Trophoblast cell (in vitro differentiated cells and primary cell): ENCODE measurements around the gene CXCR4.

Experiments
- DNase-seq, 2 donors: peaks; one replicate each; pipeline ENCODE4 v3.0.0-alpha.2; 2016
- H2AFZ ChIP-seq: 2 replicates; pipeline ENCODE4 v1.6.1; 2013; ENCODE audit warnings: low read length, moderate library complexity, mild to moderate bottlenecking; ENCODE audit not compliant: insufficient read depth, poor library complexity
- H2AK5ac ChIP-seq: 2 replicates; pipeline ENCODE4 v1.6.1; 2013; ENCODE audit warnings: mild to moderate bottlenecking, low read length
- H2BK120ac ChIP-seq: 2 replicates; pipeline ENCODE4 v1.6.1; 2013; ENCODE audit warnings: low read length, mild to moderate bottlenecking, moderate library complexity; ENCODE audit not compliant: insufficient read depth, poor library complexity
- H2BK12ac ChIP-seq: 2 replicates; pipeline ENCODE4 v1.6.1; 2013; ENCODE audit warnings: mild to moderate bottlenecking, low read length, moderate library complexity
- H2BK5ac ChIP-seq: 2 replicates; pipeline ENCODE4 v1.6.1; 2013; ENCODE audit warnings: low read length, low read depth, moderate library complexity, mild to moderate bottlenecking; ENCODE audit not compliant: poor library complexity
- H3K14ac ChIP-seq: 2 replicates; pipeline ENCODE4 v1.6.1; 2013; ENCODE audit warnings: mild to moderate bottlenecking, low read length
- H3K18ac ChIP-seq: 2 replicates; pipeline ENCODE4 v1.6.1; 2013; ENCODE audit warnings: mild to moderate bottlenecking, low read length
- H3K23ac ChIP-seq: 2 replicates; pipeline ENCODE4 v1.6.1; 2013; ENCODE audit warnings: low read length
- H3K27ac ChIP-seq: 2 replicates; pipeline ENCODE4 v1.5.1; 2013; ENCODE audit warnings: low read depth, mild to moderate bottlenecking, inconsistent platforms, low read length, moderate library complexity
- H3K27me3 ChIP-seq: 2 replicates; pipeline ENCODE4 v1.6.1; 2013; ENCODE audit warnings: inconsistent platforms, mild to moderate bottlenecking, low read length, moderate library complexity; ENCODE audit not compliant: insufficient read depth
- H3K36me3 ChIP-seq, 2 experiments: 1 replicate in 1 of 2; 2 replicates in 1 of 2; pipeline ENCODE4 v1.6.1; 2013; ENCODE audit warnings: low read length in 2 of 2, mild to moderate bottlenecking in 2 of 2, moderate library complexity in 1 of 2; ENCODE audit not compliant: insufficient read depth in 2 of 2, control insufficient read depth in 1 of 2
- H3K4ac ChIP-seq: 2 replicates; pipeline ENCODE4 v1.6.1; 2013; ENCODE audit warnings: low read depth, mild to moderate bottlenecking, low read length, moderate library complexity
- H3K4me1 ChIP-seq, 2 experiments: 1 replicate in 1 of 2; 2 replicates in 1 of 2; pipeline ENCODE4 v1.6.1; 2013; ENCODE audit warnings: low read length in 2 of 2, mild to moderate bottlenecking in 2 of 2, moderate library complexity in 1 of 2; ENCODE audit not compliant: insufficient read depth in 2 of 2, control insufficient read depth in 1 of 2
- H3K4me2 ChIP-seq: 2 replicates; pipeline ENCODE4 v1.6.1; 2013; ENCODE audit warnings: inconsistent platforms, mild to moderate bottlenecking, low read length, moderate library complexity
- H3K4me3 ChIP-seq: 2 replicates; pipeline ENCODE4 v1.5.1; 2013; ENCODE audit warnings: mild to moderate bottlenecking, low read depth, low read length, inconsistent platforms
- H3K79me1 ChIP-seq: one replicate; pipeline ENCODE4 v1.6.1; 2013; ENCODE audit warnings: low read length
- H3K79me2 ChIP-seq: 2 replicates; pipeline ENCODE4 v1.6.1; 2013; ENCODE audit warnings: low read length, mild to moderate bottlenecking; ENCODE audit not compliant: control insufficient read depth, insufficient read depth, poor library complexity
- H3K9ac ChIP-seq: 2 replicates; pipeline ENCODE4 v1.6.1; 2013; ENCODE audit warnings: mild to moderate bottlenecking, low read length
- H3K9me3 ChIP-seq: 2 replicates; pipeline ENCODE4 v1.6.1; 2013; ENCODE audit warnings: low read depth, mild to moderate bottlenecking, control low read depth, inconsistent platforms, low read length; ENCODE audit not compliant: insufficient read depth
- H4K12ac ChIP-seq: 2 replicates; pipeline ENCODE4 v1.6.1; 2013; ENCODE audit warnings: low read depth, mild to moderate bottlenecking, low read length, moderate library complexity
- H4K8ac ChIP-seq: 2 replicates; pipeline ENCODE4 v1.6.1; 2013; ENCODE audit warnings: low read depth, mild to moderate bottlenecking, low read length, moderate library complexity
- H4K91ac ChIP-seq: one replicate; pipeline ENCODE4 v1.6.1; 2013; ENCODE audit warnings: low read depth, mild to moderate bottlenecking, low read length, moderate library complexity
- WGBS: extraction: QIAGEN DNeasy Blood & Tissue Kit; methylation state at CpG from one replicate; pipeline ENCODE4 v1.1.7; 2013; ENCODE audit warnings: missing lambda C conversion rate; ENCODE audit not compliant: insufficient read length, insufficient coverage; ENCODE audit errors: extremely low coverage; 5-methylcytosine and 5-hydroxymethylcytosine counted together

CXCR4 gene

GRCh38 chr2:136126021-136126420 is 8.1 kb upstream of the CXCR4 start:
- H2BK12ac ChIP-seq = no peak overlapping the region
- H4K12ac ChIP-seq = no peak overlapping the region
- no peak overlapping the region for H4K91ac ChIP-seq
- H3K27me3 ChIP-seq = no peaks in the 10 kb centered on the region
- WGBS = no CpG with 5 or more reads among the region's 12 CpGs
- no peak overlapping the region for H3K4ac ChIP-seq
- H2AK5ac ChIP-seq = no peak overlapping the region
- no peak overlapping the region for H3K18ac ChIP-seq
- no peak overlapping the region for H3K23ac ChIP-seq
- no peak overlapping the region for H3K14ac ChIP-seq
- no peak overlapping the region for H3K4me3 ChIP-seq
- no peak overlapping the region for H3K9ac ChIP-seq
- no peak overlapping the region for H2BK5ac ChIP-seq
- no peaks in the 10 kb centered on the region for H3K9me3 ChIP-seq
- no peaks in the 10 kb centered on the region for H3K36me3 ChIP-seq
- H2AFZ ChIP-seq = no peak overlapping the region
- H3K79me1 ChIP-seq = peaks cover 4% of the 10 kb centered on the region
- H3K27ac ChIP-seq = no peak overlapping the region
- DNase-seq = no peak
- H3K4me1 ChIP-seq = peaks cover 8 to 10% of the 10 kb centered on the region in 2 experiments
- H2BK120ac ChIP-seq = no peak overlapping the region
- H3K79me2 ChIP-seq = no peaks in the 10 kb centered on the region
- no peak overlapping the region for H4K8ac ChIP-seq
- H3K4me2 ChIP-seq = no peak overlapping the region

GRCh38 chr2:136125236-136125635 is 7.3 kb upstream of the CXCR4 start:
- H3K4ac ChIP-seq = no peak overlapping the region
- H3K36me3 ChIP-seq = no peaks in the 10 kb centered on the region
- no peak overlapping the region for H2BK12ac ChIP-seq
- no peak overlapping the region for H4K8ac ChIP-seq
- H3K18ac ChIP-seq = no peak overlapping the region
- H3K23ac ChIP-seq = no peak overlapping the region
- H2BK5ac ChIP-seq = no peak overlapping the region
- H2AFZ ChIP-seq = no peak overlapping the region
- peaks cover 2% of the 10 kb centered on the region for H3K79me1 ChIP-seq
- no peaks in the 10 kb centered on the region for H3K9me3 ChIP-seq
- no peaks in the 10 kb centered on the region for H3K27me3 ChIP-seq
- no peak overlapping the region for H2AK5ac ChIP-seq
- no peak overlapping the region for H3K4me2 ChIP-seq
- H3K9ac ChIP-seq = no peak overlapping the region
- no peak overlapping the region for H4K91ac ChIP-seq
- H3K79me2 ChIP-seq = no peaks in the 10 kb centered on the region
- no peak overlapping the region for H4K12ac ChIP-seq
- H3K4me3 ChIP-seq = no peak overlapping the region
- no peak overlapping the region for H3K14ac ChIP-seq
- no peak for DNase-seq
- peaks cover 4 to 5% of the 10 kb centered on the region in 2 experiments for H3K4me1 ChIP-seq
- H2BK120ac ChIP-seq = no peak overlapping the region
- no CpG with 5 or more reads among the region's 6 CpGs for WGBS
- no peak overlapping the region for H3K27ac ChIP-seq

GRCh38 chr2:136124805-136125204 is 6.9 kb upstream of the CXCR4 start:
- Histone ChIP-seq H3K4me2 (no peak overlapping the region), H3K23ac (no peak overlapping the region), H3K36me3 (no peaks in the 10 kb centered on the region), H3K4me3 (no peak overlapping the region), H2AFZ (no peak overlapping the region), H2BK12ac (no peak overlapping the region), H2BK120ac (no peak overlapping the region), H3K4ac (no peak overlapping the region), H3K27ac (no peak overlapping the region), H3K9me3 (no peaks in the 10 kb centered on the region), H3K79me1 (peaks cover 2% of the 10 kb centered on the region), H3K27me3 (no peaks in the 10 kb centered on the region), H4K8ac (no peak overlapping the region), H3K18ac (no peak overlapping the region), H2BK5ac (no peak overlapping the region), H3K79me2 (no peaks in the 10 kb centered on the region), H3K4me1 (peaks cover 3 to 5% of the 10 kb centered on the region in 2 experiments), H2AK5ac (no peak overlapping the region), H4K91ac (no peak overlapping the region), H4K12ac (no peak overlapping the region), H3K9ac (no peak overlapping the region), H3K14ac (no peak overlapping the region)
- no peak for DNase-seq
- WGBS = no CpG with 5 or more reads among the region's 2 CpGs

GRCh38 chr2:136122661-136123060 is 4.7 kb upstream of the CXCR4 start:
- no peak overlapping the region for H4K12ac ChIP-seq
- H2BK12ac ChIP-seq = no peak overlapping the region
- no peak overlapping the region for H3K4me2 ChIP-seq
- no peak overlapping the region for H2AK5ac ChIP-seq
- no CpG with 5 or more reads among the region's 3 CpGs for WGBS
- H3K4ac ChIP-seq = no peak overlapping the region
- H3K4me3 ChIP-seq = no peak overlapping the region
- peaks cover 8% of the 10 kb centered on the region for H3K27me3 ChIP-seq
- no peak overlapping the region for H3K27ac ChIP-seq
- H3K4me1 ChIP-seq = peaks cover 7% of the 10 kb centered on the region in 2 experiments
- H2AFZ ChIP-seq = no peak overlapping the region
- no peak overlapping the region for H2BK120ac ChIP-seq
- no peak overlapping the region for H3K14ac ChIP-seq
- H3K36me3 ChIP-seq = no peaks in the 10 kb centered on the region
- no peak overlapping the region for H3K23ac ChIP-seq
- H3K79me2 ChIP-seq = no peaks in the 10 kb centered on the region
- H3K9me3 ChIP-seq = no peaks in the 10 kb centered on the region
- no peak overlapping the region for H3K18ac ChIP-seq
- DNase-seq = no peak
- no peaks in the 10 kb centered on the region for H3K79me1 ChIP-seq
- H2BK5ac ChIP-seq = no peak overlapping the region
- no peak overlapping the region for H4K8ac ChIP-seq
- no peak overlapping the region for H3K9ac ChIP-seq
- no peak overlapping the region for H4K91ac ChIP-seq
